GM18951 (cell line): ENCODE data around the gene RHPN2.
"Not testable (repeated sequence)": the region's sequence is repeated elsewhere in the genome, so short reads cannot be mapped to it uniquely, and the experiment has no call there.

Experiments used
- POLR2A ChIP-seq: IDR thresholded peaks from 4 replicates; pipeline ENCODE4 v1.6.1; 2011; ENCODE audit warnings: mild to moderate bottlenecking; ENCODE audit not compliant: insufficient read length, insufficient read depth; ENCODE audit errors: extremely low read depth
- in situ Hi-C: fragments of 300-500 bp; cut with MboI; formaldehyde crosslinking; loops from one replicate; pipeline ENCODE4 v1.12.0; 2022; ENCODE audit warnings: low sequenced_read_pairs, mixed read lengths, inconsistent platforms; ENCODE audit not compliant: unreplicated experiment

RHPN2 gene

DNA sequence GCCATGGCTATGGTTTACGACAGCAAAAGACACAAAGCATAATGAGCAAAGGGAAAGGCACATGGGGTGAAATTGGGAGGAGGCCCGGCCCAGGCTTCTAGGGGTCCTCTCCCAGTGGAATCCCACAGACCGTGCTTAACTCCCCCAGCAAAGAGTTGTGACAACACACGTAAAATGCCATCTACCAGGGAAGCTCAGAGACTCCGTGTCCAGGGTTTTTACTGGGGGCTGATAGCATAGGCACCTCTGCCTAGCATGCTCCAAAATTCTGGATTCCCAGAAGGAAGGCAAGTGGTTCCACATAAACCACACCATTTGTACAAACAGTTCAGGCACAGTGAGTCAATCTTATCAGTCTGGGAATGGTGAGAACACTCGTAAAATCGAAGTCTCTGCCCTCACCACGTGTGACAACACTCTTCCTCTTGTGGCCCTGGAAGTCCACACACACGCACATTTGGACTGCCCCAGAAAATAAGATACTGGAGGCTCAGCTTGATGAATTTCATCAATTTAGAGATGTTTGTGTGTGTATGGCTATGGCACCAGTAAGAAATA lies 34.9 kb downstream of the RHPN2 start:
- in situ Hi-C loops, result no loop called here
- TF ChIP-seq POLR2A, result no peak

DNA sequence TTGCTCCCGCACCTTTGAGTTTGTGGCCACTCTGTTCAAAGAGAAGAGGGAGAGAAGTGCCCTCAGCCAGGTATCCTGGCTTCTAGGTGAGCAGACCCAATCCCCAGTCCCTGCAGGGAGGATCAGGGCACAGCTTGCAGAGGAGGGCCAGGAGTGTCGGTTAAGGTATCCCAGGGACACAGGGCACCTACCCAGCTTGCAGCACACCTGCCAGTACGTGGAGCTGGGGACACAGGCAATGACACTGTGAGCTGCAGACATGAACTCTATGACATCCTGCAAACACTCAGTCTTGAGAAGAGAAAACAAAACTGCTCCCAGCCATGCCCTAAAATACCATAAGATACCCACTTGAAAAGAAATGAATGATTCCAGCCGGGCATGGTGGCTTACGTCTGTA lies 38.1 kb downstream of the RHPN2 start:
- in situ Hi-C loops, result not testable (repeated sequence)

DNA sequence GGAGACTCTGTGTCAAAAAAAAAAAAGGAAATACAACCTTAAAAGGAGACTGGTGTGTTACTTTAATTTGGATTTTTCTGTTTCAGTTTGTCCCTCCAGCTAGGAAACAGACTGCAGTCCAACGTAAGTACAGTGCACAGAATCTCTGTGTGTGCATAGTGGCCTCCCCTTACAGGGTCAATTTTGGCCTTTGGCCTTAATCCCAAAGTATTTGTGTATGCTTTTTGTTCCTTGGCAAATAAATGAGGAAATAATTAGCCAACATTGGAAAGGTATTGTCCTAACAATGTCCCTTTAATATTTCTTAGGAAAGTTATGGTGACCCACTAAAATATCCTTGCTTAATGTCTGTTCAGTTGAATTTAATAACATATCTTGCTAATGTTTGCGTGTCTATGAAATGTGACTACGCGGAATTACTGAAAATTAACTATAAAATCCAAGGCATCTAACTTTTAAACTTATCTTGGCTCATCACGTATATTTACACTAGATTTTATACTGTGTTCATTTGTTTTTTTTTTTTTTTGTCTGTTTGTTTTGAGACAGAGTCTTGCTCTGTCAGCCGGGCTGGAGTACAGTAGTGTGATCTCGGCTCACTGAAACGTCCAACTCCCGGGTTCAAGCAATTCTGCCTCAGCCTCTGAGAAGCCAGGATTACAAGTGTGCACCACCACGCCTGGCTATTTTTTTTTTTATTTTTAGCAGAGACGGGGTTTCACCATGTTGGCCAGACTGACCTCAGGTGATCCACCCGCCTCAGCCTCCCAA lies 39.0 kb downstream of the RHPN2 start:
- in situ Hi-C loops, result not testable (repeated sequence)

GRCh38 chr19:33024398-33024797 lies 40.3 kb downstream of the RHPN2 start:
- TF ChIP-seq POLR2A, result no peak
- in situ Hi-C loops, result no loop called here

- in situ Hi-C loops, result no loop called here
- no peak for TF ChIP-seq POLR2A
Observed at GRCh38 chr19:33022472-33023116, 42.1 kb downstream of the RHPN2 start.

- in situ Hi-C loops, result not testable (repeated sequence)
Observed at GRCh38 chr19:33010891-33011290, 53.8 kb downstream of the RHPN2 start.

- in situ Hi-C loops, result no loop called here
- no peak for TF ChIP-seq POLR2A
Observed at GRCh38 chr19:33008738-33009137, 56.0 kb downstream of the RHPN2 start.

DNA sequence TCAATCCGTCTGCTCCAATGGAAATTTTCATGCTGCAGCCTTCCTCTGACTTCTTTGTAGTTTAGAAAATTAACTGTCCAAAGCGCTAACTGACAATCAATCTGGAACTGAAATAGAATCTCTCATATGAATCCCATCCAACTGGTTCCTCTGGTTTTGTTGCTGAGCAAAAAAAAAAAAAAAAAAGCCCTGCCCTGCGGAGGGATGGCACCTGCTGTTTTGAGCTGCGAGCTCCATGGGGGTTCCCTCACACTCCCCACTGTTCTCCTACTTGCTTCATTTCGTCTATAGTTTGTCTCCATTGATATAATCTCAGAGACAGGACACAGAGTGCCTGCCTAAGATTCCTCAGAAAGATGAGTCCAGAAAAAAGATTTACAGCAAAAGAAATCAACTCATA lies 59.2 kb downstream of the RHPN2 start:
- in situ Hi-C loops, result no loop called here
- no peak for TF ChIP-seq POLR2A

DNA sequence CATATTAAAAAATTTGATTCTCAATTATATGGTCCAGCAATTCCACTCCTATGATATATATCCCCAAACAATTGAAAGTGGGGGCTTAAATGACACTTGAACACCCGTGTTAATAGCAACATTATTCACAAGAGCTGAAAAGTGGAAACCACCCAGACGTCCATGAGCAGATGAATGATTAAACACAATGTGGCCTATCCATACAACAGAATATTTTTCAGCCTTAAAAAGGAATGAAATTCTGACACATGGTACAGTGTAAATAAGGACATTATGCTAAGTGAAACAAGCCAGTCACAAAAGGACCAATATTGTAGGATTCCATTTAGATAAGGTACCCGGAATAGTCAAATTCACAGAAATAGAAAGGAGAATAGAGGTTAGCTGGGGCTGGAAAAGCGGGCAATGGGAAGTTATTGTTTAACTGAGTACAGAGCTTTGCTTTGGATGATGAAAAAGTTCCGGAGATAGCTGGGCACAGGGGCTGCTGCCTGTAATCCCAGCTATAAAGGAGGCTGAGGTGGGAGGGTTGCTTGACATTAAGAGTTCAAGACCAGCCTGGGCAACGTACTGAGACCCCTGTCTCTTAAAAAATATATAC lies 61.2 kb downstream of the RHPN2 start:
- in situ Hi-C loops, result not testable (repeated sequence)

- in situ Hi-C loops, result not testable (repeated sequence)
Observed at GRCh38 chr19:33002126-33002865, 62.4 kb downstream of the RHPN2 start.

GRCh38 chr19:33000910-33001309 lies 63.8 kb downstream of the RHPN2 start:
- TF ChIP-seq POLR2A, result no peak
- in situ Hi-C loops, result no loop called here

- no peak for TF ChIP-seq POLR2A
- in situ Hi-C loops, result no loop called here
Observed at GRCh38 chr19:33000510-33000909, 64.2 kb downstream of the RHPN2 start.

- TF ChIP-seq POLR2A, result no peak
- in situ Hi-C loops, result no loop called here
Observed at GRCh38 chr19:32998722-32999121, 66.0 kb downstream of the RHPN2 start.
